Vagina (tissue), 2 donors: ENCODE results near the gene RHOU. TPM values are rescaled to one million over a fixed set of nuclear protein-coding genes. Genes with fewer than 3 reads are reported as not detected.

Experiments
- DNase-seq, 2 donors: peaks; one replicate each; pipeline ENCODE4 v3.0.0-alpha.2; 2017; ENCODE audit errors: extremely low spot score in 2 of 2
- H3K27ac ChIP-seq: fragments of 200-600 bp; sonication (generic); one replicate; pipeline ENCODE4 v1.5.1; 2019
- H3K27me3 ChIP-seq: fragments of 200-600 bp; sonication (generic); one replicate; pipeline ENCODE4 v1.5.1; 2019
- H3K36me3 ChIP-seq, 2 donors: fragments of 200-600 bp; sonication (generic); one replicate each; pipeline ENCODE4 v1.5.1; 2017 to 2019
- H3K4me1 ChIP-seq: fragments of 200-600 bp; sonication (generic); one replicate; pipeline ENCODE4 v1.5.1; 2019
- H3K4me3 ChIP-seq, 2 donors: fragments of 200-600 bp; sonication (generic); 1 replicate in 1 of 2; 2 replicates in 1 of 2; pipeline ENCODE4 v1.5.1; 2016 to 2019
- H3K9me3 ChIP-seq: fragments of 200-600 bp; sonication (generic); one replicate; pipeline ENCODE4 v1.5.1; 2019
- CTCF ChIP-seq, 3 experiments: fragments of 450-650 bp in 2 of 3; fragments of 200-600 bp in 1 of 3; sonication (generic) in 1 of 3; IDR thresholded peaks; one replicate each; pipeline ENCODE4 v1.5.1; 2017 to 2019; ENCODE audit warnings: antibody characterized with exemption in 3 of 3, mild to moderate bottlenecking in 2 of 3, moderate library complexity in 2 of 3
- POLR2A ChIP-seq, 2 donors: fragments of 450-650 bp; IDR thresholded peaks; one replicate each; pipeline ENCODE4 v1.6.1; 2017; ENCODE audit warnings: antibody characterized with exemption in 2 of 2, mild to moderate bottlenecking in 2 of 2, moderate library complexity in 2 of 2
- POLR2AphosphoS5 ChIP-seq, 2 donors: sonication (generic); formaldehyde crosslinking; IDR thresholded peaks; one replicate each; pipeline ENCODE4 v1.9.0; 2017; ENCODE audit warnings: antibody characterized with exemption in 2 of 2, mild to moderate bottlenecking in 2 of 2, low read depth in 1 of 2; ENCODE audit not compliant: insufficient read depth in 1 of 2
- intact Hi-C: fragments of 100-400 bp; cut with DNase I; formaldehyde crosslinking; loops from one replicate; pipeline ENCODE4 v1.15.1; 2023
- total RNA-seq: library from RNA; depleted of rRNA; stranded (reverse); fragments of >200 nt; gene quantifications from one replicate; pipeline ENCODE4 v1.2.3, GENCODE V29; 2016

RHOU gene
- total RNA-seq, 1 donor from 2014 or later, result 10.8 TPM

DNA sequence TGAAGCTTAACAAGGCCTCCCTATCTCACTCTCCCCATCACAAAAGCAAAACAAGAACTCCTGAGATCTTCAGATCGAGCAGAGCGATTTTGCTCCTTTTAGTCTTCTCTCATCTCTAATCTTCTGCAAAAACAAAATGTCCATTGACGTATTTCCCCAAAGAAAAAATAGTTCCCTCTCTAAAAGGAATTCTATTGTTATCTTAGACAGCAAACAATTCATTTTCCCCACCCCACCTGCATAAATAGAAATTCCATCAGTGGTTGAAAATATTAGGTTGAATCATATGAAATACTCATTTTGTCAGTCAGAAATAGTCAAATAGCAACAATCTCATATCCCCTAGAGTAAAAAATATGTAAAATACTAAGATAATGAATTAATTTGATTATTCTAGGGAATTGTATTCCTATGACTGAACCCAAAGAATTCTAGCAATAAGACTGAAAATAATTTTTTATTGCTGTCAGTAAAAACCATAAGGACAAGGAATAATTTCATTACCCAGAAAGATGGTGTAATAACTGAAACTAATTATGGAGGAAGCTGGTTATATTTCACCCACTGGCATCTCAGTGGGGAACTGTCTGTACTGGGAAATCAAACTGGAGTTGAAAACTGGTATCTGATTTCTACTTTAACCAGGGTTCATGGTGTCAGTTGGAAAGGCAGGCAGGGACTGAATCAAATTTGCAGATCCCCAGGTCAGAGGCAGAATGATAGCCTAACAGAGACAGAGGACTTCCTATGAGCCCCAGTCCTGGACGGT, 51.3 kb downstream of the RHOU start:
- H3K27me3 ChIP-seq, result no peaks in the 10 kb centered on the region
- TF ChIP-seq POLR2A (IDR thresholded peaks at IDR 0.05), result no peak
- no peak for TF ChIP-seq POLR2AphosphoS5 (IDR thresholded peaks at IDR 0.05; ENCODE audit: insufficient read depth in 1 of 2, low read depth in 1 of 2)
- TF ChIP-seq CTCF (IDR thresholded peaks at IDR 0.05), result no peak
- DNase-seq, result no peak
- H3K4me1 ChIP-seq, result no peaks in the 10 kb centered on the region
- intact Hi-C loops, result no loop called here
- no peak overlapping the region for H3K4me3 ChIP-seq
- H3K36me3 ChIP-seq, result no peaks in the 10 kb centered on the region
- no peaks in the 10 kb centered on the region for H3K9me3 ChIP-seq
- H3K27ac ChIP-seq, result no peak overlapping the region

- Histone ChIP-seq H3K36me3 (no peaks in the 10 kb centered on the region), H3K27me3 (no peaks in the 10 kb centered on the region), H3K9me3 (no peaks in the 10 kb centered on the region), H3K27ac (no peak overlapping the region), H3K4me3 (no peak overlapping the region), H3K4me1 (no peaks in the 10 kb centered on the region)
- no peak for DNase-seq
- TF ChIP-seq POLR2AphosphoS5 (IDR thresholded peaks at IDR 0.05; ENCODE audit: insufficient read depth in 1 of 2, low read depth in 1 of 2), result no peak
- no peak for TF ChIP-seq POLR2A (IDR thresholded peaks at IDR 0.05)
- TF ChIP-seq CTCF (IDR thresholded peaks at IDR 0.05), result no peak
- intact Hi-C loops, result no loop called here
These were observed 56.5 kb downstream of the RHOU start for GRCh38 chr1:228791791-228792190.

DNA sequence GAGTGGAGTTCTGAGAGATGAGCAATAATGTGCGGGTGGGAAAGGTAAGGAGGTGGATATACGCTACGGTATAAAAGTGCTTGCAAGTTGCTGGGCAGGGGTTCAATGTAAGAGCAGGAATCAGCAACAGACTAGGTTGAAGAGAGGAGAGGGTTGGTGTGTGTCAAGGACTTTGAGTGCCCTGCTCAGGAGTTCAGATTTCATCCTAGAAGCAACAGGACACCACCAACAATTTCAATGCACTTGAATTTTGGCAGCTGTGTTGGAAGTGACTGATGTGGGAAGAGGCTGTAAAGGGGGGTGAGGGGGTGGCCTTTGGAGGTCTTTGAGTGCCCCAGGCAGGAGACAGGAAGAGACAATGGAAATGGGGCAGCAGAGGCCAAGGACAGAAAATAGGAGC, 57.3 kb downstream of the RHOU start:
- intact Hi-C loops, result no loop called here
- H3K9me3 ChIP-seq, result no peaks in the 10 kb centered on the region
- no peaks in the 10 kb centered on the region for H3K27me3 ChIP-seq
- no peaks in the 10 kb centered on the region for H3K4me1 ChIP-seq
- no peak overlapping the region for H3K27ac ChIP-seq
- DNase-seq, result no peak
- no peaks in the 10 kb centered on the region for H3K36me3 ChIP-seq
- TF ChIP-seq CTCF (IDR thresholded peaks at IDR 0.05) (no peak), POLR2A (IDR thresholded peaks at IDR 0.05) (no peak), POLR2AphosphoS5 (IDR thresholded peaks at IDR 0.05; ENCODE audit: insufficient read depth in 1 of 2, low read depth in 1 of 2) (no peak)
- no peak overlapping the region for H3K4me3 ChIP-seq

- Histone ChIP-seq H3K27me3 (no peaks in the 10 kb centered on the region), H3K36me3 (no peaks in the 10 kb centered on the region), H3K9me3 (no peaks in the 10 kb centered on the region), H3K27ac (no peak overlapping the region), H3K4me1 (no peaks in the 10 kb centered on the region), H3K4me3 (no peak overlapping the region)
- no peak for TF ChIP-seq CTCF (IDR thresholded peaks at IDR 0.05)
- TF ChIP-seq POLR2AphosphoS5 (IDR thresholded peaks at IDR 0.05; ENCODE audit: insufficient read depth in 1 of 2, low read depth in 1 of 2), result no peak
- TF ChIP-seq POLR2A (IDR thresholded peaks at IDR 0.05), result no peak
- no peak for DNase-seq
- intact Hi-C loops, result no loop called here
These were observed 57.8 kb downstream of the RHOU start for GRCh38 chr1:228793032-228793431.

- no peaks in the 10 kb centered on the region for H3K36me3 ChIP-seq
- no peak overlapping the region for H3K27ac ChIP-seq
- H3K27me3 ChIP-seq, result no peaks in the 10 kb centered on the region
- intact Hi-C loops, result no loop called here
- no peak overlapping the region for H3K4me3 ChIP-seq
- TF ChIP-seq CTCF (IDR thresholded peaks at IDR 0.05) (no peak), POLR2A (IDR thresholded peaks at IDR 0.05) (no peak), POLR2AphosphoS5 (IDR thresholded peaks at IDR 0.05; ENCODE audit: insufficient read depth in 1 of 2, low read depth in 1 of 2) (no peak)
- DNase-seq, result no peak
- no peaks in the 10 kb centered on the region for H3K9me3 ChIP-seq
- H3K4me1 ChIP-seq, result no peaks in the 10 kb centered on the region
These were observed 58.9 kb downstream of the RHOU start for GRCh38 chr1:228794173-228794572.
